HCT116 (cell line): ENCODE data around the gene PLA2G1B. TPM values are rescaled to one million over a fixed set of nuclear protein-coding genes. Genes with fewer than 3 reads are reported as not detected.

Experiments used
- ATAC-seq: fragments of 200-7000 bp; cut with Tn5 transposase; 2 replicates; pipeline ENCODE4 v1.9.1; 2020; ENCODE audit warnings: mild to moderate bottlenecking, moderate library complexity
- BruUV-seq: library from RNA; stranded (reverse); fragments of 400-500 nt; replicated peaks from 2 replicates; lab custom pipeline; 2021; lab: Mats Ljungman, UMichigan
- CTCF ChIA-PET: fragments of 300-600 bp; sonication (Branson Sonifier 250); formaldehyde crosslinking; loops from one replicate; lab custom pipeline; 2021; ENCODE audit warnings: antibody characterized with exemption; lab: Charles Lee
- POLR2A ChIA-PET: fragments of 300-600, 350-600 bp; sonication (Branson Sonifier 250); formaldehyde crosslinking; loops from one replicate; lab custom pipeline; 2021; ENCODE audit warnings: antibody characterized with exemption; lab: Charles Lee
- RAD21 ChIA-PET, 2 experiments: fragments of 300-600 bp; sonication (Branson Sonifier 250); formaldehyde crosslinking; loops; one replicate each; lab custom pipeline; 2023; ENCODE audit warnings: low total read pairs in 2 of 2; ENCODE audit not compliant: uncharacterized antibody in 2 of 2, unreplicated experiment in 2 of 2, low non-redundant PET in 1 of 2; lab: Charles Lee
- DNase-seq: peaks from one replicate; pipeline ENCODE4 v3.0.0-alpha.2; 2010; ENCODE audit warnings: low read depth, low spot score
- H2AFZ ChIP-seq: fragments of 200-600 bp; shearing (Covaris generic), sonication (generic); 2 replicates; pipeline ENCODE4 v1.6.1; 2017; ENCODE audit warnings: low read depth, mixed run types, mixed read lengths, antibody characterized with exemption, low read length; ENCODE audit not compliant: poor library complexity, severe bottlenecking
- H3K27ac ChIP-seq: 2 replicates; pipeline ENCODE4 v1.5.1; 2012; ENCODE audit warnings: low read depth, low read length
- H3K27me3 ChIP-seq: fragments of 200-600 bp; sonication (generic); 2 replicates; pipeline ENCODE4 v1.6.1; 2016; ENCODE audit warnings: mixed run types, low read length, mixed read lengths; ENCODE audit not compliant: insufficient read depth
- H3K36me3 ChIP-seq, 2 experiments: fragments of 200-500 bp in 1 of 2; fragments of 200-600 bp in 1 of 2; sonication (Bioruptor generic) in 1 of 2; sonication (generic) in 1 of 2; 2 replicates each; pipeline versions ENCODE4 v1.5.1 to v1.6.1; 2014 to 2016; ENCODE audit warnings: low read length in 2 of 2, inconsistent platforms in 1 of 2, mixed read lengths in 1 of 2, mixed run types in 1 of 2; ENCODE audit not compliant: insufficient read depth in 2 of 2, control insufficient read depth in 1 of 2
- H3K4me1 ChIP-seq, 2 experiments: fragments of 200-600 bp in 1 of 2; sonication (generic) in 1 of 2; 2 replicates each; pipeline versions ENCODE4 v1.5.1 to v1.6.1; 2012 to 2017; ENCODE audit warnings: low read length in 2 of 2, inconsistent platforms in 1 of 2, mild to moderate bottlenecking in 1 of 2, mixed read lengths in 1 of 2, mixed run types in 1 of 2, moderate library complexity in 1 of 2; ENCODE audit not compliant: insufficient read depth in 2 of 2, control insufficient read depth in 1 of 2
- H3K4me2 ChIP-seq: fragments of 200-600 bp; sonication (generic); 2 replicates; pipeline ENCODE4 v1.6.1; 2017; ENCODE audit warnings: mixed run types, low read length, mixed read lengths
- H3K4me3 ChIP-seq, 2 experiments: fragments of 200-600 bp in 1 of 2; sonication (generic) in 1 of 2; replicated peaks in 1 of 2; 2 replicates each; pipeline ENCODE4 v1.5.1; 2011 to 2016; ENCODE audit warnings: low read length in 2 of 2, control low read depth in 1 of 2, low read depth in 1 of 2, mild to moderate bottlenecking in 1 of 2, mixed read lengths in 1 of 2, mixed run types in 1 of 2
- H3K79me2 ChIP-seq: fragments of 200-600 bp; sonication (generic); 2 replicates; pipeline ENCODE4 v1.6.1; 2017; ENCODE audit warnings: mild to moderate bottlenecking, mixed run types, low read length, moderate library complexity, mixed read lengths; ENCODE audit not compliant: insufficient read depth
- H3K9ac ChIP-seq: fragments of 200-600 bp; sonication (generic); 2 replicates; pipeline ENCODE4 v1.6.1; 2016; ENCODE audit warnings: low read length, mixed read lengths
- H3K9me2 ChIP-seq: fragments of 200-600 bp; sonication (generic), shearing (Covaris generic); 2 replicates; pipeline ENCODE4 v1.6.1; 2017; ENCODE audit warnings: mixed run types, mild to moderate bottlenecking, moderate library complexity; ENCODE audit not compliant: insufficient read depth
- H3K9me3 ChIP-seq, 2 experiments: fragments of 200-500 bp in 1 of 2; fragments of 200-600 bp in 1 of 2; sonication (Bioruptor generic) in 1 of 2; sonication (generic) in 1 of 2; 2 replicates each; pipeline ENCODE4 v1.6.1; 2014 to 2017; ENCODE audit warnings: low read length in 2 of 2, mixed read lengths in 2 of 2, inconsistent platforms in 1 of 2, low read depth in 1 of 2, mild to moderate bottlenecking in 1 of 2, mixed run types in 1 of 2, moderate library complexity in 1 of 2; ENCODE audit not compliant: control insufficient read depth in 1 of 2, insufficient read depth in 1 of 2
- H4K20me1 ChIP-seq: fragments of 200-600 bp; sonication (generic), shearing (Covaris generic); 2 replicates; pipeline ENCODE4 v1.6.1; 2017; ENCODE audit warnings: mixed run types, mild to moderate bottlenecking, moderate library complexity; ENCODE audit not compliant: insufficient read depth
- EZH2phosphoT487 ChIP-seq: fragments of 200-600 bp; IDR thresholded peaks from 2 replicates; pipeline ENCODE4 v1.6.1; 2018; ENCODE audit warnings: antibody characterized with exemption, borderline replicate concordance
- FOSL1 ChIP-seq: IDR thresholded peaks from 2 replicates; pipeline ENCODE4 v1.6.1; 2012; ENCODE audit warnings: low read depth
- JUND ChIP-seq: IDR thresholded peaks from 2 replicates; pipeline ENCODE4 v1.6.1; 2012
- POLR2AphosphoS5 ChIP-seq: IDR thresholded peaks from 2 replicates; pipeline ENCODE4 v1.6.1; 2011; ENCODE audit warnings: mild to moderate bottlenecking, low read depth, low read length, moderate library complexity
- SP1 ChIP-seq: IDR thresholded peaks from 2 replicates; pipeline ENCODE4 v1.6.1; 2012; ENCODE audit warnings: low read depth
- intact Hi-C: fragments of 100-400 bp; cut with micrococcal nuclease; formaldehyde crosslinking; loops from 2 replicates; pipeline ENCODE4 v1.10.0; 2022
- total RNA-seq: library from RNA; stranded (reverse); gene quantifications from one replicate; pipeline ENCODE4 v1.2.1, GENCODE V29; 2021; ENCODE audit not compliant: unreplicated experiment
- TF ChIP-seq, protein P1 (sequence below): IDR thresholded peaks from 2 replicates; pipeline ENCODE4 v1.6.1; 2012; ENCODE audit warnings: low read depth

Gene PLA2G1B
- total RNA-seq, 1 experiment from 2014 or later, result 2.0 TPM

GRCh38 chr12:120376934-120377572 is 49.5 kb upstream of the PLA2G1B start:
- BruUV-seq, result no TSS peak

More at GRCh38 chr12:120376934-120377572, 49.5 kb upstream of the PLA2G1B start:
- no peak overlapping the region for H3K9ac ChIP-seq
- H3K4me3 ChIP-seq, result no peak overlapping the region
- H3K9me3 ChIP-seq, result no peaks in the 10 kb centered on the region
- ChIA-PET RAD21 (no interaction called here), CTCF (no interaction called here), POLR2A (no interaction called here)
- no peaks in the 10 kb centered on the region for H3K36me3 ChIP-seq
- DNase-seq (no peak), ATAC-seq (no peak)
- intact Hi-C loops, result loop anchor here (5.0 kb wide), 1 partner anchor 50 kb away; no protein-coding TSS in a partner anchor
- no peak overlapping the region for H3K4me2 ChIP-seq
- H3K27ac ChIP-seq, result no peak overlapping the region
- no peaks in the 10 kb centered on the region for H4K20me1 ChIP-seq
- peaks cover 0 to 20% of the 10 kb centered on the region in 2 experiments; a peak in 2 of 4 replicates for H3K4me1 ChIP-seq
- H2AFZ ChIP-seq, result no peak overlapping the region
- no peaks in the 10 kb centered on the region for H3K9me2 ChIP-seq
- no peaks in the 10 kb centered on the region for H3K27me3 ChIP-seq
- TF ChIP-seq SP1, result no peak
- TF ChIP-seq, protein P1, sequence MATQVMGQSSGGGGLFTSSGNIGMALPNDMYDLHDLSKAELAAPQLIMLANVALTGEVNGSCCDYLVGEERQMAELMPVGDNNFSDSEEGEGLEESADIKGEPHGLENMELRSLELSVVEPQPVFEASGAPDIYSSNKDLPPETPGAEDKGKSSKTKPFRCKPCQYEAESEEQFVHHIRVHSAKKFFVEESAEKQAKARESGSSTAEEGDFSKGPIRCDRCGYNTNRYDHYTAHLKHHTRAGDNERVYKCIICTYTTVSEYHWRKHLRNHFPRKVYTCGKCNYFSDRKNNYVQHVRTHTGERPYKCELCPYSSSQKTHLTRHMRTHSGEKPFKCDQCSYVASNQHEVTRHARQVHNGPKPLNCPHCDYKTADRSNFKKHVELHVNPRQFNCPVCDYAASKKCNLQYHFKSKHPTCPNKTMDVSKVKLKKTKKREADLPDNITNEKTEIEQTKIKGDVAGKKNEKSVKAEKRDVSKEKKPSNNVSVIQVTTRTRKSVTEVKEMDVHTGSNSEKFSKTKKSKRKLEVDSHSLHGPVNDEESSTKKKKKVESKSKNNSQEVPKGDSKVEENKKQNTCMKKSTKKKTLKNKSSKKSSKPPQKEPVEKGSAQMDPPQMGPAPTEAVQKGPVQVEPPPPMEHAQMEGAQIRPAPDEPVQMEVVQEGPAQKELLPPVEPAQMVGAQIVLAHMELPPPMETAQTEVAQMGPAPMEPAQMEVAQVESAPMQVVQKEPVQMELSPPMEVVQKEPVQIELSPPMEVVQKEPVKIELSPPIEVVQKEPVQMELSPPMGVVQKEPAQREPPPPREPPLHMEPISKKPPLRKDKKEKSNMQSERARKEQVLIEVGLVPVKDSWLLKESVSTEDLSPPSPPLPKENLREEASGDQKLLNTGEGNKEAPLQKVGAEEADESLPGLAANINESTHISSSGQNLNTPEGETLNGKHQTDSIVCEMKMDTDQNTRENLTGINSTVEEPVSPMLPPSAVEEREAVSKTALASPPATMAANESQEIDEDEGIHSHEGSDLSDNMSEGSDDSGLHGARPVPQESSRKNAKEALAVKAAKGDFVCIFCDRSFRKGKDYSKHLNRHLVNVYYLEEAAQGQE, result no peak
- no peak for TF ChIP-seq JUND
- no peak for TF ChIP-seq EZH2phosphoT487
- TF ChIP-seq POLR2AphosphoS5, result no peak
- no peak for TF ChIP-seq FOSL1
- H3K79me2 ChIP-seq, result no peaks in the 10 kb centered on the region
